HL-60 (cell line): ENCODE results near the gene PPP1R14C.
A peak's percentile ranks its signal among the peaks of the same experiment; 100 is the strongest.

Experiments
- DNase-seq, 2 experiments: peaks; one replicate each; pipeline ENCODE4 v3.0.0-alpha.2; 2010 to 2020; ENCODE audit warnings: low read depth in 1 of 2, low spot score in 1 of 2
- H3K27ac ChIP-seq: fragments of 250-450 bp; sonication (Bioruptor Pico); replicated peaks from 2 replicates; pipeline ENCODE4 v1.5.1; 2020; ENCODE audit warnings: mild to moderate bottlenecking, moderate library complexity
- H3K27me3 ChIP-seq: fragments of 250-450 bp; sonication (Bioruptor Pico); 2 replicates; pipeline ENCODE4 v1.5.1; 2021; ENCODE audit warnings: mild to moderate bottlenecking, moderate library complexity; ENCODE audit not compliant: insufficient read depth, poor library complexity, severe bottlenecking
- H3K4me3 ChIP-seq: replicated peaks from 2 replicates; pipeline ENCODE4 v1.5.1; 2011; ENCODE audit warnings: mild to moderate bottlenecking, control low read depth, low read length; ENCODE audit not compliant: insufficient read depth
- GABPA ChIP-seq: IDR thresholded peaks from 2 replicates; pipeline ENCODE4 v1.6.1; 2012; ENCODE audit warnings: low read depth
- POLR2AphosphoS5 ChIP-seq: IDR thresholded peaks from 2 replicates; pipeline ENCODE4 v1.6.1; 2012; ENCODE audit warnings: low read depth
- SPI1 ChIP-seq: IDR thresholded peaks from 2 replicates; pipeline ENCODE4 v1.6.1; 2012; ENCODE audit warnings: low read depth, mild to moderate bottlenecking, borderline replicate concordance
- long read RNA-seq: library from polyadenylated mRNA; unstranded; transcript quantifications from one replicate; pipeline ENCODE4 v2.0.0, GENCODE V29; 2020
- TF ChIP-seq, protein P1 (sequence below): IDR thresholded peaks from one replicate; pipeline ENCODE4 v1.5.1; 2011; ENCODE audit warnings: low read length, control low read depth, inconsistent platforms; ENCODE audit not compliant: insufficient read depth
- TF ChIP-seq, protein P2 (sequence below): IDR thresholded peaks from 2 replicates; pipeline ENCODE4 v1.6.1; 2012; ENCODE audit warnings: low read depth; ENCODE audit not compliant: insufficient replicate concordance

PPP1R14C gene
- long read RNA-seq, partial matches to known transcripts: 0 of 1 reads
- long read RNA-seq, other reads (novel, unspliced or antisense): 1 of 1 reads

GRCh38 chr6:150142670-150143515, at the start of gene PPP1R14C:
PPP1R14C (plus strand) TSS chr6:150143044; CDS start chr6:150143193, 149 bp downstream.
- no peak within 1 kb of the TSS for H3K27ac ChIP-seq
- no peak for TF ChIP-seq POLR2AphosphoS5
- TF ChIP-seq, protein P1, sequence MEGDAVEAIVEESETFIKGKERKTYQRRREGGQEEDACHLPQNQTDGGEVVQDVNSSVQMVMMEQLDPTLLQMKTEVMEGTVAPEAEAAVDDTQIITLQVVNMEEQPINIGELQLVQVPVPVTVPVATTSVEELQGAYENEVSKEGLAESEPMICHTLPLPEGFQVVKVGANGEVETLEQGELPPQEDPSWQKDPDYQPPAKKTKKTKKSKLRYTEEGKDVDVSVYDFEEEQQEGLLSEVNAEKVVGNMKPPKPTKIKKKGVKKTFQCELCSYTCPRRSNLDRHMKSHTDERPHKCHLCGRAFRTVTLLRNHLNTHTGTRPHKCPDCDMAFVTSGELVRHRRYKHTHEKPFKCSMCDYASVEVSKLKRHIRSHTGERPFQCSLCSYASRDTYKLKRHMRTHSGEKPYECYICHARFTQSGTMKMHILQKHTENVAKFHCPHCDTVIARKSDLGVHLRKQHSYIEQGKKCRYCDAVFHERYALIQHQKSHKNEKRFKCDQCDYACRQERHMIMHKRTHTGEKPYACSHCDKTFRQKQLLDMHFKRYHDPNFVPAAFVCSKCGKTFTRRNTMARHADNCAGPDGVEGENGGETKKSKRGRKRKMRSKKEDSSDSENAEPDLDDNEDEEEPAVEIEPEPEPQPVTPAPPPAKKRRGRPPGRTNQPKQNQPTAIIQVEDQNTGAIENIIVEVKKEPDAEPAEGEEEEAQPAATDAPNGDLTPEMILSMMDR: no peak
- TF ChIP-seq, protein P2, sequence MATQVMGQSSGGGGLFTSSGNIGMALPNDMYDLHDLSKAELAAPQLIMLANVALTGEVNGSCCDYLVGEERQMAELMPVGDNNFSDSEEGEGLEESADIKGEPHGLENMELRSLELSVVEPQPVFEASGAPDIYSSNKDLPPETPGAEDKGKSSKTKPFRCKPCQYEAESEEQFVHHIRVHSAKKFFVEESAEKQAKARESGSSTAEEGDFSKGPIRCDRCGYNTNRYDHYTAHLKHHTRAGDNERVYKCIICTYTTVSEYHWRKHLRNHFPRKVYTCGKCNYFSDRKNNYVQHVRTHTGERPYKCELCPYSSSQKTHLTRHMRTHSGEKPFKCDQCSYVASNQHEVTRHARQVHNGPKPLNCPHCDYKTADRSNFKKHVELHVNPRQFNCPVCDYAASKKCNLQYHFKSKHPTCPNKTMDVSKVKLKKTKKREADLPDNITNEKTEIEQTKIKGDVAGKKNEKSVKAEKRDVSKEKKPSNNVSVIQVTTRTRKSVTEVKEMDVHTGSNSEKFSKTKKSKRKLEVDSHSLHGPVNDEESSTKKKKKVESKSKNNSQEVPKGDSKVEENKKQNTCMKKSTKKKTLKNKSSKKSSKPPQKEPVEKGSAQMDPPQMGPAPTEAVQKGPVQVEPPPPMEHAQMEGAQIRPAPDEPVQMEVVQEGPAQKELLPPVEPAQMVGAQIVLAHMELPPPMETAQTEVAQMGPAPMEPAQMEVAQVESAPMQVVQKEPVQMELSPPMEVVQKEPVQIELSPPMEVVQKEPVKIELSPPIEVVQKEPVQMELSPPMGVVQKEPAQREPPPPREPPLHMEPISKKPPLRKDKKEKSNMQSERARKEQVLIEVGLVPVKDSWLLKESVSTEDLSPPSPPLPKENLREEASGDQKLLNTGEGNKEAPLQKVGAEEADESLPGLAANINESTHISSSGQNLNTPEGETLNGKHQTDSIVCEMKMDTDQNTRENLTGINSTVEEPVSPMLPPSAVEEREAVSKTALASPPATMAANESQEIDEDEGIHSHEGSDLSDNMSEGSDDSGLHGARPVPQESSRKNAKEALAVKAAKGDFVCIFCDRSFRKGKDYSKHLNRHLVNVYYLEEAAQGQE: no peak
- TF ChIP-seq SPI1: no peak
- no peak for TF ChIP-seq GABPA
- DNase-seq: no peak
- peaks cover 39% of the 10 kb centered on the region for H3K27me3 ChIP-seq
- H3K4me3 ChIP-seq: peak within 1 kb of the TSS; percentile 49

DNA sequence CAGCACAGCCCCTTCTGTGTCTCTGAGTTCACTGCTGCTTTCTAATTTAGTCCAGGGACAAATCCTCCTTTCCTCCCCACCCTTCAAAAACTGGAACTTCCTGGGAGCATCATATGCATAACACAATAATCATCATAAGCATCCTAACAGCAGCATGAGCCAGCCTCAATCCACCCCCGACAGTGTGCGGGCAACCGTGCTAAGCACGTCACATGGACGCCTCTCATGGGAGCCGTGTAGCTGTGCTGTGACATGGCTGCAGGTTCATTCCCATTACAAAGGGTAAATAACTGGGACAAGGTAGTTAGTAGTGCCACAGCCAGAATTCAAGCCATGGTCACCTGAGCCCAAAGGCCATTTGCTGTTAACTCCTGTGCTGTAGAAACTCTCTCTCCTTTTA, 49.4 kb upstream of the PPP1R14C start:
- DNase-seq: no peak
- H3K27me3 ChIP-seq: no peaks in the 10 kb centered on the region
- H3K4me3 ChIP-seq: no peak overlapping the region
- no peak overlapping the region for H3K27ac ChIP-seq
- TF ChIP-seq, protein P2: no peak
- TF ChIP-seq, protein P1: no peak
- TF ChIP-seq GABPA: no peak
- TF ChIP-seq POLR2AphosphoS5: no peak
- TF ChIP-seq SPI1: no peak

GRCh38 chr6:150098155-150098554, 44.7 kb upstream of the PPP1R14C start:
- no peaks in the 10 kb centered on the region for H3K27me3 ChIP-seq
- TF ChIP-seq, protein P2: no peak
- TF ChIP-seq, protein P1: no peak
- TF ChIP-seq GABPA (no peak), SPI1 (no peak), POLR2AphosphoS5 (no peak)
- DNase-seq: no peak
- no peak overlapping the region for H3K27ac ChIP-seq
- no peak overlapping the region for H3K4me3 ChIP-seq
